GM23338 (cell line): Measurements from ENCODE around the gene APBB1. TPM values are rescaled to one million over a fixed set of nuclear protein-coding genes. Genes with fewer than 3 reads are reported as not detected.

Experiments
- ATAC-seq: fragments of 200-7000 bp; cut with Tn5 transposase; 3 replicates; pipeline ENCODE4 v1.9.1; 2020
- DNase-seq: peaks from one replicate; pipeline ENCODE4 v3.0.0-alpha.2; 2015; ENCODE audit warnings: low spot score
- H2AFZ ChIP-seq: fragments of 200-600 bp; sonication (generic); 2 replicates; pipeline ENCODE4 v1.8.0; 2016; ENCODE audit warnings: antibody characterized with exemption, mild to moderate bottlenecking, moderate library complexity
- H3F3A ChIP-seq: fragments of 200-600 bp; sonication (generic); replicated peaks from 2 replicates; pipeline ENCODE4 v1.8.0; 2017; ENCODE audit warnings: antibody characterized with exemption, mixed run types, low read depth
- H3K27ac ChIP-seq: fragments of 200-600 bp; sonication (generic); 2 replicates; pipeline ENCODE4 v1.6.1; 2016; ENCODE audit warnings: low read depth
- H3K27me3 ChIP-seq: fragments of 200-600 bp; sonication (generic); 2 replicates; pipeline ENCODE4 v1.8.0; 2016; ENCODE audit warnings: mild to moderate bottlenecking, mixed run types, moderate library complexity; ENCODE audit not compliant: insufficient read depth
- H3K36me3 ChIP-seq: fragments of 200-600 bp; sonication (generic); 2 replicates; pipeline ENCODE4 v1.8.0; 2016; ENCODE audit warnings: mild to moderate bottlenecking; ENCODE audit not compliant: insufficient read depth
- H3K4me1 ChIP-seq: fragments of 200-600 bp; sonication (generic); 2 replicates; pipeline ENCODE4 v1.8.0; 2016; ENCODE audit warnings: mild to moderate bottlenecking, moderate library complexity; ENCODE audit not compliant: insufficient read depth
- H3K4me2 ChIP-seq: fragments of 200-600 bp; sonication (generic); 2 replicates; pipeline ENCODE4 v1.7.1; 2017; ENCODE audit warnings: mixed run types
- H3K4me3 ChIP-seq: fragments of 200-600 bp; sonication (generic); 2 replicates; pipeline ENCODE4 v1.6.1; 2016; ENCODE audit warnings: mixed run types
- H3K79me2 ChIP-seq: fragments of 200-600 bp; sonication (generic); replicated peaks from 2 replicates; pipeline ENCODE4 v1.8.0; 2017; ENCODE audit warnings: mild to moderate bottlenecking; ENCODE audit not compliant: insufficient read depth
- H3K9me2 ChIP-seq: fragments of 200-600 bp; sonication (generic); 2 replicates; pipeline ENCODE4 v1.8.0; 2017; ENCODE audit not compliant: insufficient read depth
- H4K20me1 ChIP-seq: fragments of 200-600 bp; sonication (generic); replicated peaks from 2 replicates; pipeline ENCODE4 v1.8.0; 2017; ENCODE audit warnings: mild to moderate bottlenecking; ENCODE audit not compliant: insufficient read depth
- H3K27ac Mint-ChIP-seq: 2 replicates; pipeline ENCODE4 v1.8.0; 2020; ENCODE audit warnings: inconsistent platforms, mild to moderate bottlenecking, moderate library complexity, mixed read lengths
- H3K27me3 Mint-ChIP-seq: 3 replicates; pipeline ENCODE4 v1.8.0; 2022; ENCODE audit warnings: low read depth, mild to moderate bottlenecking, moderate library complexity, mixed read lengths, inconsistent platforms; ENCODE audit not compliant: insufficient read depth, poor library complexity
- H3K36me3 Mint-ChIP-seq: 3 replicates; pipeline ENCODE4 v1.8.0; 2021; ENCODE audit warnings: low read depth, mild to moderate bottlenecking, inconsistent platforms, moderate library complexity, mixed read lengths
- H3K4me1 Mint-ChIP-seq: 3 replicates; pipeline ENCODE4 v1.8.0; 2020; ENCODE audit warnings: mild to moderate bottlenecking, inconsistent platforms, mixed read lengths
- H3K4me3 Mint-ChIP-seq: 3 replicates; pipeline ENCODE4 v1.8.0; 2021; ENCODE audit warnings: moderate library complexity, mild to moderate bottlenecking, inconsistent platforms, mixed read lengths
- H3K9me3 Mint-ChIP-seq: 3 replicates; pipeline ENCODE4 v1.8.0; 2020; ENCODE audit warnings: moderate library complexity, mild to moderate bottlenecking, inconsistent platforms, mixed read lengths
- CREB1 ChIP-seq: fragments of 250-450 bp; sonication (Bioruptor Pico); IDR thresholded peaks from 2 replicates; pipeline ENCODE4 v1.5.0; 2020; ENCODE audit warnings: low read depth, mild to moderate bottlenecking, moderate library complexity
- CTCF ChIP-seq, 2 experiments: fragments of 200-600 bp in 1 of 2; sonication (generic) in 1 of 2; conservative IDR thresholded peaks; 2 replicates each; pipeline versions ENCODE4 v1.5.1 to v1.6.1; 2016 to 2017; ENCODE audit warnings: antibody characterized with exemption in 2 of 2, low read depth in 2 of 2, mild to moderate bottlenecking in 2 of 2, moderate library complexity in 1 of 2
- ETS1 ChIP-seq: IDR thresholded peaks from 2 replicates; pipeline ENCODE4 v1.6.1; 2016; ENCODE audit warnings: antibody characterized with exemption
- EZH2 ChIP-seq: fragments of 200-600 bp; sonication (generic); IDR thresholded peaks from one replicate; pipeline ENCODE4 v1.8.0; 2017; ENCODE audit warnings: antibody characterized with exemption, mild to moderate bottlenecking, low read depth; ENCODE audit not compliant: unreplicated experiment
- EZH2phosphoT487 ChIP-seq: fragments of 200-600 bp; sonication (generic); IDR thresholded peaks from one replicate; pipeline ENCODE4 v1.8.1; 2018; ENCODE audit warnings: antibody characterized with exemption; ENCODE audit not compliant: unreplicated experiment
- JUNB ChIP-seq: IDR thresholded peaks from one replicate; pipeline ENCODE4 v1.6.1; 2016; ENCODE audit warnings: antibody characterized with exemption; ENCODE audit not compliant: unreplicated experiment
- NANOG ChIP-seq: IDR thresholded peaks from 2 replicates; pipeline ENCODE4 v1.6.1; 2016; ENCODE audit warnings: antibody characterized with exemption, borderline replicate concordance
- POLR2AphosphoS5 ChIP-seq: IDR thresholded peaks from 2 replicates; pipeline ENCODE4 v1.6.1; 2016; ENCODE audit warnings: antibody characterized with exemption, low read depth
- REST ChIP-seq: IDR thresholded peaks from one replicate; pipeline ENCODE4 v1.6.1; 2018; ENCODE audit warnings: antibody characterized with exemption; ENCODE audit not compliant: unreplicated experiment
- STAT1 ChIP-seq: IDR thresholded peaks from one replicate; pipeline ENCODE4 v1.6.1; 2016; ENCODE audit warnings: antibody characterized with exemption; ENCODE audit not compliant: unreplicated experiment
- ZNF114 ChIP-seq: fragments of 250-450 bp; sonication (Bioruptor Pico); IDR thresholded peaks from 2 replicates; pipeline ENCODE4 v1.5.0; 2020; ENCODE audit warnings: mild to moderate bottlenecking, moderate library complexity
- ZNF331 ChIP-seq: fragments of 250-450 bp; sonication (Bioruptor Pico); IDR thresholded peaks from 2 replicates; pipeline ENCODE4 v1.5.0; 2020; ENCODE audit warnings: low read depth, mild to moderate bottlenecking, moderate library complexity
- ZNF462 ChIP-seq: fragments of 250-450 bp; sonication (Bioruptor Pico); IDR thresholded peaks from 2 replicates; pipeline ENCODE4 v1.5.0; 2020; ENCODE audit warnings: mild to moderate bottlenecking, moderate library complexity
- polyA plus RNA-seq: library from polyadenylated mRNA; unstranded; fragments of >200 nt; fragmentation: Nextera tagmentation; extraction: Ambion mirVana; gene quantifications from 2 replicates; pipeline ENCODE4 v1.2.1, GENCODE V29; 2016
- total RNA-seq: library from RNA; depleted of rRNA; stranded (reverse); fragments of >200 nt; shearing (Covaris generic); gene quantifications from 2 replicates; pipeline ENCODE4 v1.2.3, GENCODE V29; 2014

Gene APBB1
- total and polyA plus RNA-seq, 2 experiments from 2014 or later = 10.6 to 24.7 TPM

GRCh38 chr11:6442441-6442840, 23.5 kb upstream of the APBB1 start:
- H3K4me1 Mint-ChIP-seq = no peaks in the 10 kb centered on the region
- H3K27ac Mint-ChIP-seq = no peak overlapping the region
- H3K36me3 ChIP-seq = no peaks in the 10 kb centered on the region
- H3K36me3 Mint-ChIP-seq = no peaks in the 10 kb centered on the region
- ATAC-seq = no peak
- H3K4me2 ChIP-seq = no peak overlapping the region
- H2AFZ ChIP-seq = no peak overlapping the region
- no peaks in the 10 kb centered on the region for H3K79me2 ChIP-seq
- H3K4me3 ChIP-seq = no peak overlapping the region
- no peaks in the 10 kb centered on the region for H3F3A ChIP-seq
- no peaks in the 10 kb centered on the region for H3K9me3 Mint-ChIP-seq
- H3K4me1 ChIP-seq = no peaks in the 10 kb centered on the region
- H3K27ac ChIP-seq = no peak overlapping the region
- H4K20me1 ChIP-seq = no peaks in the 10 kb centered on the region
- H3K9me2 ChIP-seq = no peaks in the 10 kb centered on the region
- H3K4me3 Mint-ChIP-seq = no peak overlapping the region
- no peak for DNase-seq
- H3K27me3 Mint-ChIP-seq = no peaks in the 10 kb centered on the region
- no peaks in the 10 kb centered on the region for H3K27me3 ChIP-seq
- TF ChIP-seq ETS1 (no peak), ZNF114 (CRISPR knock-in tag) (no peak), EZH2phosphoT487 (no peak), ZNF331 (no peak), POLR2AphosphoS5 (no peak), CREB1 (no peak), STAT1 (no peak), JUNB (no peak), CTCF (conservative IDR thresholded peaks at IDR 0.05; ENCODE audit: low read depth in 2 of 2) (no peak), ZNF462 (CRISPR knock-in tag) (no peak), EZH2 (no peak), NANOG (no peak), REST (no peak)
